GM18517 (cell line): Measurements from ENCODE around the gene CEACAM5.
"Not testable (repeated sequence)": the region's sequence is repeated elsewhere in the genome, so short reads cannot be mapped to it uniquely, and the experiment has no call there.

Experiments used
- ATAC-seq: cut with Tn5 transposase; IDR thresholded peaks from one replicate; pipeline ENCODE4 v1.9.1; 2021; ENCODE audit warnings: mild to moderate bottlenecking, moderate library complexity; ENCODE audit not compliant: unreplicated experiment

The CEACAM5 gene

DNA sequence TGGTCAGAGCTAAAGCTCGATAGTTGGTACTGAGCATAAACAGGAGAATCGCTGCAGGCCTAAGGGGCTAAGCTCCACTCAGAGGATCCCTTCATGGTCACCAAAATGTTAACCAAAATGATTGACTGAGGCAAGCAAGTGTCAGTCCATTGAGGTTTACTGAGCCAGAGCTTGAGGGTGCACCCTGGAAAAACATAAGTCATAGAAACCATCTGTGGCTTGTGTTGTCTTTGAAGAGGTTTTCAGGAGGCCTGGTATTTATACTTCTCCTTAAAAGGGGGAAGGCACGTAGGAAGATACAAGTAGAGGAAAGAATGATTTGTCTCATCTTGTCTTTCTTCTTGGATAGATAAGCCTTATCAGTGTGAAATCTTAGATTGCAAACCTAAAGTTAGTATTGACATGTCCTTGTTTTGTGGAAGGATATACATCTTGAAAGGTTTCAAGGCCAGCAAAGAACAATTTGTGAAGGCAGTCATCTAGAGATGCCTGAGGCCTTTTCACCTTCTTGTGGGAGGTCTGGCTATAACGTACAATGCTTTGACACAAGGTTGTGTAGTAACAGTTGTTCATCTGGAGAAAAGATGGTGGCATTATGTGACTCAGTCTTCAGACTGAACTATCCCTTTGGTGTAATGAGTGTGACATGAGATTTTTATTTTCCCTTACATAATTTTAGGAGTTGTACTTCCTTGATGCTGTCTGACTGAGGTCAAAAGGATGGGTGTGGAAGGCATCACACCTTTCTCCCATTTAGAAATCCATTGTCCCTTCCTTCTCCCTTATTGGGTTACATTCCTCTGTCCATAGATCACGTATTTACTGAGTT, 32.2 kb downstream of the CEACAM5 start:
- no peak for ATAC-seq

DNA sequence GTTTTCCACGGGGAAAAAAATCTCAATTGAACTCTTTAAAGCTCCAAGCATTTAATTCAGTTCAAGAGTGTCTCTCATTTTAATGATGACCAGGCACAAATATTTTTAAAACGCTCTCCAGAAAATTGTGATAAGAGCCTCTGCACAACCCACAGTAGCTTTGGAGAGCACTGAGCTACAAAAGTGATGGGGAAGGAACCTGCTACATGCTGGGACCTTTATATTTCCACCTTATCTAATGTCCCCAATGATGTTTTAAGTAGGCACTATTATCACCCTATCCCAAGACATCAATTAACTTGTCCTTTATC, 32.8 kb downstream of the CEACAM5 start:
- ATAC-seq, result no peak

DNA sequence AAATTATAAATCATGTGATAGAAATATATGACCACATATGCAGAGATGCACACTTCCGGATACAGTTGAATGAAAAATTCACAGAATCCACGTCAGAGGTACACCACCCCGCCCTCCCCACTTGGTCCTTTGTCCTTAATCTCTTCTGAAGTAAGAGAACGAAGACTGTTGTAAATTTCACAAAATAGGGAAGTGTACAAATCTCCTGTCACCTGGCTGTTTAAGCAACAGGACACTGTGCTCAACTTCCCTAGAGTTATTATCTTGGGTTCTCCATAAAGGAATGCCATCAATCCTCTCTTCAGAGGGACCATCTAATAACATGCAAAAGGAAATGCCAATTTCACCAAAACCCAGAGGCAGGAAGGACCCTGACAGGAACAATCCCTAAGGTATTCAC, 36.4 kb downstream of the CEACAM5 start:
- no peak for ATAC-seq

DNA sequence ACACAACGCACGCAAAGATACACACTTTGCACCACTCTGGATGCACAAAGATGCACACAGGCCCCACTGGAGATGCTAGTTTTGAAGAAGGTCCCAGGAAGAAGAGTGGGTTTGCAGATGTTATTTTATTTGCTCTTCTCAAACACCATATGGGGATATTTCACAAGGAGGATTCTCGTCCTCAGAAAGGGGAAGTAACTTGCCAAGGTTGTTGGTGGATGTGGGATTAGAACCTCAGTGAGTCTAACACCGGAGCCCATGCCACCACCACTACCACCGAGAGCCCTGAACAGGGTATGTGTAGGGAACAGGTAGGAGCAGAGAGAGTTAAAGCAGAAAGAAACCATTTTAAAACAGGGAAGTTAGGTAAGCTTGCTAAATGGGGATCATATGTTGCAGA, 37.3 kb downstream of the CEACAM5 start:
- ATAC-seq, result no peak

DNA sequence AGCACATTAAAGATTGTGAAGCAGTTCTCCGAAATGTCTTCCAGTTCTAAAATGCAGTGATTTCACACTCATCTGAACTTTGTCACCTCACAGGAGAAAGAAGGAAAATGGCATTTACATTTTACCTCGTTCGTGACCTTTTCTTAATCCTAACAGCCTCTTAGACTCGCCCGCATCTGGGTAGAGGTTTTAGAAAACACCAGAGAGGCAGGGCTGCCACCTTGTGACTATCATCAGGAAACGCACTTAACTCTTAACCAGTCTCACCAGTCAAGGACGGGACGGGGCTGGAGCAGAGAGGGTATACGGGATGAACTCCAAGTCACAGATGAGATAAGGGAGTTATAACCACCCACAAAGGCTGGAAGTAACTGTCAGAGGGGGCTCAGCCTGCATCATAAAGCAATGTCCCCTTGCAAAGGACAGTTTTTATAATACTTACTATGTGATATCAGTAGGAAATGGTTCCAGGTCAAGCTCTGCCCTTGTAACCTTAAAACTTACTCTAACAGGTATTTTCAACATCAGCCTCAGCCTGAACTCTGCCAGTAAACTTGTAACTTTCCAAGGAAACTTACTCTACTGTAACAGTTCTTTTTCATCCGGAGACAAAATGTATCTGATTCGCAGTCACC, 38.3 kb downstream of the CEACAM5 start:
- no peak for ATAC-seq

DNA sequence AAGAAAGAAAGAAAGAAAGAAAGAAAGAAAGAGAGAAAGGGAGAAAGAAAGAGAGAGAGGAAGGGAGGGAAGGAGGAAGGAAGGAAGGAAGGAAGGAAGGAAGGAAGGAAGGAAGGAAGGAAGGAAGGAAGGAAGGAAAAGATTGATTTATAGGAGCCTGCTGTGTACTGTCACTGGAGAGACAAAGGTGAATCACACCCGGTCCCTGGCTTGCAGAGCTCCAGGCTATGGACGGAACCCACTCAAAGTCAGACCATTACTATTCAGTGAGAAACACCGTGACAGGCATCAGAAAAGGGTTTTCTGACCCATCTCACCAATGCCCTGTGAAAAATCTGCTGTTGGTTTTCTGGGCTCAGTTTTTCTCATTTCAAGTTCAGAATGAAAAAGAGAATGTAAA, 39.6 kb downstream of the CEACAM5 start:
- ATAC-seq, result no peak

DNA sequence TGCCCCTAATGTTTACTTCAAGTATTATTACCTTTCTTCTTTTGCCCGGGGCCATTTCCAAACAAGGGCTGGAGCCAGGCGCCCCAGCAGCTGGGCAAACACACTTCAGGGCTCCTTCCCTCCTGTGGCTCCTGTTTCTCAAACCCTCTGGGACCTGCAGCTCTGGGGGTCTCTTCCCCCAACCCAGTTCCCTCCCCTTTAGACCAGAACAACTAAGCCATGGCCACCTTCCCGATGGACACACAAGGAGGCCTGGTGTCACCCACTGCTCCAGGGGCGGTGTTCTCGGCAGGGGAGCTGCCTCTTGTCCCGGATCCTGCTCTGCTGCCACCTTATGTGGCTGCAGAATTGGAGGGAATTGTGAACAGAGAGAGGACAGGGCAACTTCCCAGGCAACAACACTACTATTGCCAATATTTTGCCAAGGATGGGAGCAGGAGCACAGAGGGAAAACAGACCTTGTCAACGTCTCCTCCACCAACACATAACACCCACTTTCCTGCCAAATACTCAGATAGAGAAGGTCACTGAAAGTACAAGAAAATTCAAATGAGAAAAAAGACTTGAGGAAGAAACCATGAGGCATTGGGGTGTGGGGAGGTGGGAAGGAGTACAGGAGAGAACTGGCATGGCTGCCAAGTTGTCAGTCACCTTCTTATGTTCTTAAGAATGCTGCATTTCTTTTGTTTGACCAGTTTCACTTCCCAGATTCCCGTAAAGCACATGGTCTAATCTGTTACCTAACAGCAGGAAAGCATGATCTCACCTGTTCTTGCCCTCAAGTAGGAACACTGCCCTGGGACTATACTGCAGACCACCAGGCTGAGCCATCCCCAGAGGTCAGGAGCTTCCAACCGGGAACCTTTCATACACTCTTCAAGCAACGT, 42.1 kb downstream of the CEACAM5 start:
- ATAC-seq, result not testable (repeated sequence)

DNA sequence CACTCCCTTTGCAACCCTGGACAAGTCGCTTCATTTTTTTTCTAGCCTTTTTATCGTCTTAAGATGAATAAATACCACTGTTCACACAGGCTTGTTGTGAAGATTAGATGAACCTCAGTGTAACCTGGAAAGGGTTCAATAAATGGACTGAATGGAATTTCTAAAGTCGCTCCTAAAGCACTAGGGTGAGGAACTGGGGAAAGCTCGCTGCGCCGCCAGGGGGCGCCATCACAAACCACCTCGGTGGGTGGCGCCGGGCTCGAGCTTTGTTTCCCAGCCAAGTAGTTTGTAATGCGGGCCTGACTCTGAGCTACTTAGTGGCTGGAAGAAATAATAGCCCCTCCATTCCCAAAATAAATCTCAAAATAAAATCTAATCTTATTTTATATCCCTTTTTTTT, 44.7 kb downstream of the CEACAM5 start:
- no peak for ATAC-seq

DNA sequence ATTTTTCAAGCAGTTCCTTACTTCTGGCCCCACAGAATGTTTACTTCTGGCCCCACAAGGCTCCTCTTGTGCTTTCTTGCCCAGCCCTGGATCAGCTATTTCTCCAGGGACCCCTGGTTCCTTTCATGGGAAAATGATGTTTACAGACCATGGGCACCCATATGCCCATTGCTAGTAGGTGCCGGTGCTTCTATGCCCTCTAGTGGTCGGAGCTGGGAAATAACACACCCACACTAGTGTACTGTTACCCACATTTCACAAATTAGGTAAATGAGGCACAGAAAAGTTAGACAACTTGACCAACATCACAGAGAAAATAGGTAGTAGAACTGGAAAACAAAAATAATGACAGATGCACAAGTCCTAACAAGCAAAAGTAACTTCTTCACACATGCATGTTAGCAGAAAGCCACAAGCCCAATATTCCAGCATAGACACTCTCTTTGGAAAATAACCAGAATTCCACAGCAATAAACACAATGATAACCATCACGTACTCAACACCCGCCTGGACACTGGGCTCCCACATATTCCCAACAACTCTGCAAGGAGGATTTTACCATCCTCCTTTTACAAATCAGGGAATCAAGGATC, 45.6 kb downstream of the CEACAM5 start:
- ATAC-seq, result no peak

DNA sequence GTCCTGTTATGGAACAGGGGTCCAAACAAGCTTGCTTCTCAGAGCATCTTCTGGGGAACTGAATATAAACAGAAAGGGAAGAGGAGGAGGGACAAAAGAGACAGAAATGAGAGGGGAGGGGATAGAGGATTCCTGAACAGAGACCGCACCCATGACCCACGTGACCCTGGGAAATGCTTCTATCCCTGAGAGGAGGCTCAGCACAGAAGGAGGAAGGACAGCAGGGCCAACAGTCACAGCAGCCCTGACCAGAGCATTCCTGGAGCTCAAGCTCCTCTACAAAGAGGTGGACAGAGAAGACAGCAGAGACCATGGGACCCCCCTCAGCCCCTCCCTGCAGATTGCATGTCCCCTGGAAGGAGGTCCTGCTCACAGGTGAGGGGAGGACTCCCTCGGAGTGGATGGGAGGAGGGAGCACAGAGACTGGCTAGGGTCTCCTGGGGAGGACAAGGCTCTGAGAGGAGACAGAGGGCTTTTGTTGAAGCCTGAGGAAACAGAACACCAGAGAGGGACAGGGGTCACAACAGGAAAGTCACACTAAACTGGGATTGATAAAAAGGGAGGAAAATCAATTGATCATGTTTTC, 47.0 kb downstream of the CEACAM5 start, which contains the start of gene CEACAM6:
CEACAM6 (plus strand) TSS at position 203 of the 586 bp plus-strand sequence; CDS start at position 312, 109 bp downstream.
- ATAC-seq, result no peak

DNA sequence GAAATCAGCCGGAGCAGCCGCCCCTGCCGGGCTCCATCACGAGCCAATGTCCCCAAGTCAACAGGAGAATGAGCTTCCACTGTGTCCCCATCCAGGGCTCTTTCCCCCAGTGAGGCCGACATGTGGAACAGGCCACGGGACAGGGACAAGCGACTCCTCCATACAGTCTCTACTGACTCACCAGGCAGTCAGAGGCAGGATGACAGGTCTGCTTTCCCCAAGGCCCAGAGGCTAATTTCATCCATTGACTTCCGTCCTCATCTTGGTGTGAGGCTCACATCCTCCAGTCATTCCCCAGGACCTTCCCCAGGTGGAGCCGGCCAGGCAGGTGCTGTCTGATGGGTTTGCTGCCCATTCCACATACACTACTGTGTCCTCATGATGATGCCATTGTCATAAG, 50.4 kb downstream of the CEACAM5 start:
- no peak for ATAC-seq

DNA sequence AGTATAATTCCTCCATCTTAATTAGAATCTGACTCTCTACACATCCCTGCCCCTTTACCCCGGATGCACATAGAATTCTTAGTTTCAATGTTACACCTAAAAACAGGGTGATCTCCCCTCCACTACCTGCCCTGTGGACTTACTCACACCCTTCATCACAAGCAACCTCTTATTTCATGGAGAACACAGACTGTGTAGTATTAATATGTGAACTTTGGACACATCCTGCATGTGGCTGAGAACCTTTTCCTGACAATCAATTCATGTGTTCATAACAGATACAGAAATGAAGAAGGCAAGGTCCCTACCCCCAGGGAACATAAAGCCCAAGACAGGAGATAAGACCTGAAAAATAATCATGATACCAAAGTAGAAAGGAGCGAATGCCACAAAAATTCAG, 58.7 kb downstream of the CEACAM5 start:
- ATAC-seq, result no peak

DNA sequence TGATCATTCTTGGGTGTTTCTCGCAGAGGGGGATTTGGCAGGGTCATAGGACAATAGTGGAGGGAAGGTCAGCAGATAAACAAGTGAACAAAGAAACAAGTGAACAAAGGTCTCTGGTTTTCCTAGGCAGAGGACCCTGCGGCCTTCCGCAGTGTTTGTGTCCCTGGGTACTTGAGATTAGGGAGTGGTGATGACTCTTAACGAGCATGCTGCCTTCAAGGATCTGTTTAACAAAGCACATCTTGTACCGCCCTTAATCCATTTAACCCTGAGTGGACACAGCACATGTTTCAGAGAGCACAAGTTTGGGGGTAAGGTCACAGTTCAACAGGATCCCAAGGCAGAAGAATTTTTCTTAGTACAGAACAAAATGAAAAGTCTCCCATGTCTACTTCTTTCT, 59.7 kb downstream of the CEACAM5 start:
- ATAC-seq, result not testable (repeated sequence)

DNA sequence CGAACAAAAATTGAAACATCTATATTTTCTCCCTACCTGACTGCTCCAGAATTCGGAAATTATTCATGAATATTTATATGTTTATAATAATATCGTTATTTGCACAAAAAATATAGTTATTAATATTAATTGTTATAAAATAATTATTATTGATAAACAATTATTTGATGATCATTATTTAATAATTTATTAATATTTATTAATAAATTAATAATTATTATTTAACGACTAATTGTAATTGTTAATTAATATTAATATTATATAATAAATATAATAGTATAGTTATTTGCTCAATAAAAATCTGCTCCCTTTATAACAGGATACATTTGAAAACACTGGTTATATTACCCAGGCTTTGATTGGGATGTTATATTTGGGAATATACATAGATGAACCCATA, 61.2 kb downstream of the CEACAM5 start:
- ATAC-seq, result no peak

DNA sequence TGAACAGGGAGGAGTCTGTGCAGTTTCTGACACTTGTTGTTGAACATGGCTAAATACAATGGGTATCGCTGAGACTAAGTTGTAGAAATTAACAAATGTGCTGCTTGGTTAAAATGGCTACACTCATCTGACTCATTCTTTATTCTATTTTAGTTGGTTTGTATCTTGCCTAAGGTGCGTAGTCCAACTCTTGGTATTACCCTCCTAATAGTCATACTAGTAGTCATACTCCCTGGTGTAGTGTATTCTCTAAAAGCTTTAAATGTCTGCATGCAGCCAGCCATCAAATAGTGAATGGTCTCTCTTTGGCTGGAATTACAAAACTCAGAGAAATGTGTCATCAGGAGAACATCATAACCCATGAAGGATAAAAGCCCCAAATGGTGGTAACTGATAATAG, 63.0 kb downstream of the CEACAM5 start:
- no peak for ATAC-seq

DNA sequence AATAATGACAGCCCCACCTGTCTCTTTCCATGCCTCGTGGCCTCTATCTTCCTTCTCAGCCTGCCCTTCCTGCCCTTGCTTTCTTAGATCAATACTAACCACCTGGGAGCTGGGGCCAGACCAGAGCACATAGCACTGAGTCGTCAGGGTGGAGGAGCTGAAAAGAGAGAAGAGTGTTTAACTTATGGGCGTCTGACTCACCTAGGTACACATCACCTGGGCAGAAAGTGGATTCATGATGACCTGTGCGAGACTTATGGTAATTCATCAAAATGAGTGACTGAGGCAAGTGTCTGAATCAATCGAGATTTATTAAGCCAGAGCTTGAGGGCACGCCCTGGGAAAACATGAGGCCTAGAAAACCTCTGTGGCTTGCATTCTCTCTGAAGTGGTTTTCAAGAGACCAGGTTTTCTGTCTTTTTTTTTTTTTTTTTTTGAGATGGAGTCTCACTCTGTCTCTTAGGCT, 66.1 kb downstream of the CEACAM5 start:
- ATAC-seq, result no peak

DNA sequence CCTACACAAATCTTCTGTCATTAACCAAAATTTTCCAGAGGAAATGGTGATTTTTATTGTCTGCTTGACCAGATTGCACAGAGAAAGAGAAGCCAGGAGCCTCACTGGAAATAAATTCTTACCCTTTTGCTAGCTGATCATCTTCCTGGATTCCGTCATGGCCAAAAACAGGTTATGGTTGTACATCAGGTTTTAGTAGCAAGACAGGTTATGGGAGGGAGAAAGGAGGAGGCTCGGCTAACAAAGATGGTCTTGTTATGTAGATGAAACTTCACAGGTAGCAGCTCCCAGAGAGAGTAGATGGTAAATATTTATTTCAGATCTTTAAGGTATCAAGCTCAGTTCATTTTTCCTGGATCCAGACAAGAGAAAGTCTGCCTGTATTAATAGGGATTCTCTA, 68.3 kb downstream of the CEACAM5 start:
- ATAC-seq, result no peak
